HepG2 (cell line): ENCODE results near the gene CTSA. TPM values are rescaled to one million over a fixed set of nuclear protein-coding genes. Genes with fewer than 3 reads are reported as not detected.
A peak's percentile ranks its signal among the peaks of the same experiment; 100 is the strongest.

Source experiments
- ATF7-NPFF ChIP-seq: sonication (generic); formaldehyde crosslinking; IDR thresholded peaks from 2 replicates; pipeline ENCODE4 v1.8.1; 2023; ENCODE audit warnings: mild to moderate bottlenecking, low read depth, missing genetic modification reagents, moderate library complexity
- EEA1 ChIP-seq: sonication (generic); formaldehyde crosslinking; IDR thresholded peaks from 2 replicates; pipeline ENCODE4 v1.5.1; 2020; ENCODE audit warnings: mild to moderate bottlenecking, missing genetic modification reagents, borderline replicate concordance
- ELF3 ChIP-seq: IDR thresholded peaks from 2 replicates; pipeline ENCODE4 v1.6.1; 2016; ENCODE audit warnings: missing genetic modification reagents, missing compliant biosample characterization
- FOXA1 ChIP-seq, 2 experiments: fragments of 450-650 bp in 1 of 2; sonication (generic) in 1 of 2; formaldehyde crosslinking in 1 of 2; IDR thresholded peaks; 2 replicates each; pipeline versions ENCODE4 v1.4.0 to v1.6.1; 2016 to 2020; ENCODE audit warnings: missing genetic modification reagents in 1 of 2
- GLI4 ChIP-seq: sonication (generic); formaldehyde crosslinking; IDR thresholded peaks from 2 replicates; pipeline ENCODE4 v1.5.1; 2020; ENCODE audit warnings: missing genetic modification reagents, mild to moderate bottlenecking, moderate library complexity, borderline replicate concordance
- PHF20 ChIP-seq: sonication (generic); formaldehyde crosslinking; IDR thresholded peaks from 2 replicates; pipeline ENCODE4 v1.5.0; 2020; ENCODE audit warnings: mild to moderate bottlenecking, missing genetic modification reagents
- TBX2 ChIP-seq: sonication (generic); formaldehyde crosslinking; IDR thresholded peaks from 2 replicates; pipeline ENCODE4 v1.5.0; 2020; ENCODE audit warnings: missing genetic modification reagents, mild to moderate bottlenecking, borderline replicate concordance
- ZBTB1 ChIP-seq: sonication (generic); formaldehyde crosslinking; IDR thresholded peaks from 2 replicates; pipeline ENCODE4 v1.4.0; 2020; ENCODE audit warnings: missing genetic modification reagents, borderline replicate concordance
- ZNF34 ChIP-seq: sonication (generic); formaldehyde crosslinking; IDR thresholded peaks from 2 replicates; pipeline ENCODE4 v1.4.0; 2020; ENCODE audit warnings: mild to moderate bottlenecking, missing genetic modification reagents, borderline replicate concordance
- ZNF451 ChIP-seq: sonication (generic); formaldehyde crosslinking; IDR thresholded peaks from 2 replicates; pipeline ENCODE4 v1.5.0; 2020; ENCODE audit warnings: mild to moderate bottlenecking, missing genetic modification reagents
- ZNF460 ChIP-seq: sonication (generic); formaldehyde crosslinking; IDR thresholded peaks from 2 replicates; pipeline ENCODE4 v1.5.1; 2020; ENCODE audit warnings: missing genetic modification reagents, mild to moderate bottlenecking, borderline replicate concordance
- ZNF563 ChIP-seq: sonication (generic); formaldehyde crosslinking; IDR thresholded peaks from 2 replicates; pipeline ENCODE4 v1.8.0; 2022; ENCODE audit warnings: mild to moderate bottlenecking, moderate library complexity, missing genetic modification reagents
- ZNF777 ChIP-seq: sonication (generic); formaldehyde crosslinking; IDR thresholded peaks from 2 replicates; pipeline ENCODE4 v1.4.0; 2020; ENCODE audit warnings: missing genetic modification reagents
- ZNF781 ChIP-seq: sonication (generic); formaldehyde crosslinking; IDR thresholded peaks from 2 replicates; pipeline ENCODE4 v1.5.1; 2020; ENCODE audit warnings: borderline replicate concordance, mild to moderate bottlenecking, missing genetic modification reagents; ENCODE audit errors: not compliant biosample characterization
- ZNF850 ChIP-seq: sonication (generic); formaldehyde crosslinking; conservative IDR thresholded peaks from 2 replicates; pipeline ENCODE4 v1.9.0; 2021; ENCODE audit warnings: mild to moderate bottlenecking, missing genetic modification reagents
- ZSCAN22 ChIP-seq: sonication (generic); formaldehyde crosslinking; IDR thresholded peaks from 2 replicates; pipeline ENCODE4 v1.4.0; 2020; ENCODE audit warnings: mild to moderate bottlenecking, missing genetic modification reagents
- polyA plus RNA-seq, 8 experiments: library from polyadenylated mRNA; depleted of rRNA in 3 of 8; stranded (reverse) in 7 of 8; unstranded in 1 of 8; fragments of >200 nt; fragmentation: Illumina TruSeq in 4 of 8; extraction: Trizol in 4 of 8; gene quantifications; 2 replicates each; pipeline versions ENCODE4 v1.2.1 to v1.2.3, GENCODE V29; 2011 to 2016; ENCODE audit warnings: low read depth in 4 of 8, missing spikeins in 1 of 8, mixed read lengths in 1 of 8; ENCODE audit not compliant: insufficient read depth in 1 of 8
- total RNA-seq, 5 experiments: library from RNA; depleted of rRNA; stranded (reverse); fragments of >200 nt; fragmentation: Illumina TruSeq; extraction: Trizol; gene quantifications; 2 replicates each; pipeline ENCODE4 v1.2.3, GENCODE V29; 2016; ENCODE audit warnings: low read depth in 1 of 5
- TF ChIP-seq, protein P1 (sequence below): IDR thresholded peaks from 2 replicates; pipeline ENCODE4 v1.6.1; 2016; ENCODE audit warnings: low read depth, missing genetic modification reagents, missing compliant biosample characterization
- TF ChIP-seq, protein P2 (sequence below): IDR thresholded peaks from 2 replicates; pipeline ENCODE4 v1.6.1; 2012; ENCODE audit warnings: inconsistent platforms
- TF ChIP-seq, protein P3 (sequence below): sonication (generic); formaldehyde crosslinking; IDR thresholded peaks from 2 replicates; pipeline ENCODE4 v1.4.0; 2020; ENCODE audit warnings: missing genetic modification reagents
- TF ChIP-seq, protein P4 (sequence below): IDR thresholded peaks from 2 replicates; pipeline ENCODE4 v1.6.1; 2016; ENCODE audit warnings: low read depth

CTSA gene
- total and polyA plus RNA-seq, 2 of the 13 experiments (the other 11 are each of a cell fraction or from before 2014, with no cell fraction given): 202 to 231 TPM

DNA sequence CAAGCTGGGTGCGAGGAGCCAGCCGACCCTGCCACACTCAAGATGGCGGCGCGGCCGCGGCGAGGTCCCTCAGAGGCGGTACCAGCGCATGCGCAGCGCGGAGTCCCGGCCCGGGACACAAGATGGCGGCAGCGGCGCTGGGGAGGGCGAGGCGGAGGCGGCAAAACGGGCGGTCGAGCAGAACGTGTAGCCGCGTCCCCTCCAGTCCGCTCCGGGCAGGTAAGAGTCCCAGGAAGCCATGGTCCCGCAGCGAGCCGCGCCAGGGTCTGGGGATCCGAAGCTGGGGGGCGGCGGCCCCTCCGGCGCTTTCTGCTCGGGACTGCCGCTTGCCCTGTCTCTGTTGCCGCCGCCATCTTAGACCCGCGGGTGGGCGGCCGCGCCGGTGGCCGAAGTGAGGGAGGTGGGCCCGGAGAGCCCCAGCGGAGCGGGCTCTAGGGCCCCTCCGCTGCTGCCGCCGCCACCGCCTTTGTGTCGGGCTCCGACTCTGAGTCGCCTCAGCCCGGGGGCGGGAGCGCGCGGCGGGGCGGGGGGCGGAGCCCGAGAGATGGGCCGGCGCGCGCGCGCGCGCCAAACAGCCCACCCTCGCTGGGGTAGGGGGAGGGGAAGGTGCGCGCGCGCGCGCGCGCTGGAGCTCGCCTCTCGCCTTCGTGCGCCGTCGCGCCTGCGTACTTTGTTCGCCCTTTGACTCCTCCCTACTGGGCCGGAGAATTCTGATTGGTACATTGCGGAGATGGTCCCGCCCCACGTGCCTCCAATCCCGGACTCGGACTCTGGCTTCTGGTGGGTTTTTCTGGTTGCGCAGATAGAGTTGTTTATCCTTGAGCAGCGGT lies 43.7 kb downstream of the CTSA start, which contains the start of gene PCIF1 (continued):
- TF ChIP-seq, protein P1, sequence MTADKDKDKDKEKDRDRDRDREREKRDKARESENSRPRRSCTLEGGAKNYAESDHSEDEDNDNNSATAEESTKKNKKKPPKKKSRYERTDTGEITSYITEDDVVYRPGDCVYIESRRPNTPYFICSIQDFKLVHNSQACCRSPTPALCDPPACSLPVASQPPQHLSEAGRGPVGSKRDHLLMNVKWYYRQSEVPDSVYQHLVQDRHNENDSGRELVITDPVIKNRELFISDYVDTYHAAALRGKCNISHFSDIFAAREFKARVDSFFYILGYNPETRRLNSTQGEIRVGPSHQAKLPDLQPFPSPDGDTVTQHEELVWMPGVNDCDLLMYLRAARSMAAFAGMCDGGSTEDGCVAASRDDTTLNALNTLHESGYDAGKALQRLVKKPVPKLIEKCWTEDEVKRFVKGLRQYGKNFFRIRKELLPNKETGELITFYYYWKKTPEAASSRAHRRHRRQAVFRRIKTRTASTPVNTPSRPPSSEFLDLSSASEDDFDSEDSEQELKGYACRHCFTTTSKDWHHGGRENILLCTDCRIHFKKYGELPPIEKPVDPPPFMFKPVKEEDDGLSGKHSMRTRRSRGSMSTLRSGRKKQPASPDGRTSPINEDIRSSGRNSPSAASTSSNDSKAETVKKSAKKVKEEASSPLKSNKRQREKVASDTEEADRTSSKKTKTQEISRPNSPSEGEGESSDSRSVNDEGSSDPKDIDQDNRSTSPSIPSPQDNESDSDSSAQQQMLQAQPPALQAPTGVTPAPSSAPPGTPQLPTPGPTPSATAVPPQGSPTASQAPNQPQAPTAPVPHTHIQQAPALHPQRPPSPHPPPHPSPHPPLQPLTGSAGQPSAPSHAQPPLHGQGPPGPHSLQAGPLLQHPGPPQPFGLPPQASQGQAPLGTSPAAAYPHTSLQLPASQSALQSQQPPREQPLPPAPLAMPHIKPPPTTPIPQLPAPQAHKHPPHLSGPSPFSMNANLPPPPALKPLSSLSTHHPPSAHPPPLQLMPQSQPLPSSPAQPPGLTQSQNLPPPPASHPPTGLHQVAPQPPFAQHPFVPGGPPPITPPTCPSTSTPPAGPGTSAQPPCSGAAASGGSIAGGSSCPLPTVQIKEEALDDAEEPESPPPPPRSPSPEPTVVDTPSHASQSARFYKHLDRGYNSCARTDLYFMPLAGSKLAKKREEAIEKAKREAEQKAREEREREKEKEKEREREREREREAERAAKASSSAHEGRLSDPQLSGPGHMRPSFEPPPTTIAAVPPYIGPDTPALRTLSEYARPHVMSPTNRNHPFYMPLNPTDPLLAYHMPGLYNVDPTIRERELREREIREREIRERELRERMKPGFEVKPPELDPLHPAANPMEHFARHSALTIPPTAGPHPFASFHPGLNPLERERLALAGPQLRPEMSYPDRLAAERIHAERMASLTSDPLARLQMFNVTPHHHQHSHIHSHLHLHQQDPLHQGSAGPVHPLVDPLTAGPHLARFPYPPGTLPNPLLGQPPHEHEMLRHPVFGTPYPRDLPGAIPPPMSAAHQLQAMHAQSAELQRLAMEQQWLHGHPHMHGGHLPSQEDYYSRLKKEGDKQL: 0 out of 2 replicates have a peak, but pooled peaks have one; percentile 17
- TF ChIP-seq ZBTB1 (CRISPR knock-in tag): no peak
- peak; percentile 51; the same call in 1 of the 2 replicates for TF ChIP-seq PHF20 (CRISPR knock-in tag)
- peak; percentile 77 for TF ChIP-seq ELF3 (CRISPR knock-in tag)
- TF ChIP-seq ATF7-NPFF (CRISPR knock-in tag): peak; percentile 93
- peak; percentile 30; the same call in 1 of the 2 replicates for TF ChIP-seq ZNF777
- TF ChIP-seq ZNF460 (CRISPR knock-in tag): no peak; the same call in 1 of the 2 replicates
- TF ChIP-seq TBX2 (CRISPR knock-in tag): peak; percentile 84
- TF ChIP-seq, protein P2, sequence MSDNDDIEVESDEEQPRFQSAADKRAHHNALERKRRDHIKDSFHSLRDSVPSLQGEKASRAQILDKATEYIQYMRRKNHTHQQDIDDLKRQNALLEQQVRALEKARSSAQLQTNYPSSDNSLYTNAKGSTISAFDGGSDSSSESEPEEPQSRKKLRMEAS: peak; percentile 86
- no peak; the same call in none of the 2 replicates for TF ChIP-seq ZNF850 (CRISPR knock-in tag)
- peak; percentile 96 for TF ChIP-seq ZNF451 (CRISPR knock-in tag)
- TF ChIP-seq ZNF563 (CRISPR knock-in tag): peak; percentile 98
- peak; percentile 71; the same call in 1 of the 2 replicates for TF ChIP-seq GLI4 (CRISPR knock-in tag)
- TF ChIP-seq FOXA1 (IDR thresholded peaks at IDR 0.05): no peak
- TF ChIP-seq FOXA1 (CRISPR knock-in tag; IDR thresholded peaks at IDR 0.05): peak; percentile 51; the same call in 1 of the 2 replicates
- peak; percentile 71; the same call in 1 of the 2 replicates for TF ChIP-seq ZNF34 (CRISPR knock-in tag)
- TF ChIP-seq ZSCAN22 (CRISPR knock-in tag): peak; percentile 55; the same call in 1 of the 2 replicates
- peak; percentile 82 for TF ChIP-seq ZNF781 (CRISPR knock-in tag)
- TF ChIP-seq EEA1: peak; percentile 98; the same call in 1 of the 2 replicates
- TF ChIP-seq, protein P3, sequence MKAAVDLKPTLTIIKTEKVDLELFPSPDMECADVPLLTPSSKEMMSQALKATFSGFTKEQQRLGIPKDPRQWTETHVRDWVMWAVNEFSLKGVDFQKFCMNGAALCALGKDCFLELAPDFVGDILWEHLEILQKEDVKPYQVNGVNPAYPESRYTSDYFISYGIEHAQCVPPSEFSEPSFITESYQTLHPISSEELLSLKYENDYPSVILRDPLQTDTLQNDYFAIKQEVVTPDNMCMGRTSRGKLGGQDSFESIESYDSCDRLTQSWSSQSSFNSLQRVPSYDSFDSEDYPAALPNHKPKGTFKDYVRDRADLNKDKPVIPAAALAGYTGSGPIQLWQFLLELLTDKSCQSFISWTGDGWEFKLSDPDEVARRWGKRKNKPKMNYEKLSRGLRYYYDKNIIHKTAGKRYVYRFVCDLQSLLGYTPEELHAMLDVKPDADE (CRISPR knock-in tag): peak; percentile 83; the same call in 1 of the 2 replicates
- TF ChIP-seq, protein P4, sequence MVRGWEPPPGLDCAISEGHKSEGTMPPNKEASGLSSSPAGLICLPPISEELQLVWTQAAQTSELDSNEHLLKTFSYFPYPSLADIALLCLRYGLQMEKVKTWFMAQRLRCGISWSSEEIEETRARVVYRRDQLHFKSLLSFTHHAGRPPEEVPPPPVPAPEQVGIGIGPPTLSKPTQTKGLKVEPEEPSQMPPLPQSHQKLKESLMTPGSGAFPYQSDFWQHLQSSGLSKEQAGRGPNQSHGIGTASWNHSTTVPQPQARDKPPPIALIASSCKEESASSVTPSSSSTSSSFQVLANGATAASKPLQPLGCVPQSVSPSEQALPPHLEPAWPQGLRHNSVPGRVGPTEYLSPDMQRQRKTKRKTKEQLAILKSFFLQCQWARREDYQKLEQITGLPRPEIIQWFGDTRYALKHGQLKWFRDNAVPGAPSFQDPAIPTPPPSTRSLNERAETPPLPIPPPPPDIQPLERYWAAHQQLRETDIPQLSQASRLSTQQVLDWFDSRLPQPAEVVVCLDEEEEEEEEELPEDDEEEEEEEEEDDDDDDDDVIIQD (CRISPR knock-in tag): peak; percentile 57
